HepG2 (cell line): ENCODE measurements around the gene ZNF546. TPM values are rescaled to one million over a fixed set of nuclear protein-coding genes. Genes with fewer than 3 reads are reported as not detected.

ENCODE experiments used
- CREB1 ChIP-seq, 2 experiments: fragments of 450-650 bp in 1 of 2; IDR thresholded peaks; 2 replicates each; pipeline ENCODE4 v1.6.1; 2016 to 2017; ENCODE audit warnings: control low read depth in 1 of 2, mild to moderate bottlenecking in 1 of 2, missing compliant biosample characterization in 1 of 2, missing genetic modification characterization in 1 of 2
- JUNB ChIP-seq: sonication (generic); formaldehyde crosslinking; IDR thresholded peaks from 2 replicates; pipeline ENCODE4 v1.8.0; 2022; ENCODE audit warnings: missing genetic modification reagents, mild to moderate bottlenecking, borderline replicate concordance
- KDM5A ChIP-seq: fragments of 200-600 bp; sonication (generic); IDR thresholded peaks from 2 replicates; pipeline ENCODE4 v1.7.0; 2018; ENCODE audit warnings: antibody characterized with exemption, mild to moderate bottlenecking, low read length, borderline replicate concordance
- KMT2A ChIP-seq: sonication (generic); formaldehyde crosslinking; IDR thresholded peaks from 2 replicates; pipeline ENCODE4 v1.4.0; 2020; ENCODE audit warnings: missing genetic modification reagents
- MBD4 ChIP-seq: IDR thresholded peaks from 2 replicates; pipeline ENCODE4 v1.6.1; 2012; ENCODE audit warnings: low read length, inconsistent platforms, borderline replicate concordance
- MIXL1 ChIP-seq: IDR thresholded peaks from 2 replicates; pipeline ENCODE4 v1.6.1; 2016
- MLLT10 ChIP-seq: sonication (generic); formaldehyde crosslinking; IDR thresholded peaks from 2 replicates; pipeline ENCODE4 v1.4.0; 2020; ENCODE audit warnings: missing genetic modification reagents
- MTF1 ChIP-seq: sonication (generic); formaldehyde crosslinking; IDR thresholded peaks from 2 replicates; pipeline ENCODE4 v1.5.0; 2020; ENCODE audit warnings: missing genetic modification reagents
- POGZ ChIP-seq: sonication (generic); formaldehyde crosslinking; IDR thresholded peaks from 2 replicates; pipeline ENCODE4 v1.4.0; 2020; ENCODE audit warnings: mild to moderate bottlenecking, missing genetic modification reagents
- REXO4 ChIP-seq: sonication (generic); formaldehyde crosslinking; IDR thresholded peaks from 2 replicates; pipeline ENCODE4 v1.8.0; 2022; ENCODE audit warnings: missing genetic modification reagents, mild to moderate bottlenecking, borderline replicate concordance
- U2AF1 ChIP-seq: fragments of 200-400 bp; formaldehyde crosslinking; optimal IDR thresholded peaks from 2 replicates; pipeline ENCODE3; 2017; ENCODE audit warnings: mild to moderate bottlenecking, low read depth, low read length
- ZNF296 ChIP-seq: sonication (generic); formaldehyde crosslinking; conservative IDR thresholded peaks from 2 replicates; pipeline ENCODE4 v1.5.0; 2020; ENCODE audit warnings: mild to moderate bottlenecking, missing genetic modification reagents
- ZNF335 ChIP-seq: sonication (generic); formaldehyde crosslinking; IDR thresholded peaks from 2 replicates; pipeline ENCODE4 v1.4.0; 2020; ENCODE audit warnings: missing genetic modification reagents
- ZNF652 ChIP-seq: IDR thresholded peaks from 2 replicates; pipeline ENCODE4 v1.6.1; 2016; ENCODE audit warnings: low read depth, borderline replicate concordance
- polyA plus RNA-seq, 8 experiments: library from polyadenylated mRNA; depleted of rRNA in 3 of 8; stranded (reverse) in 7 of 8; unstranded in 1 of 8; fragments of >200 nt; fragmentation: Illumina TruSeq in 4 of 8; extraction: Trizol in 4 of 8; gene quantifications; 2 replicates each; pipeline versions ENCODE4 v1.2.1 to v1.2.3, GENCODE V29; 2011 to 2016; ENCODE audit warnings: low read depth in 4 of 8, missing spikeins in 1 of 8, mixed read lengths in 1 of 8; ENCODE audit not compliant: insufficient read depth in 1 of 8
- total RNA-seq, 5 experiments: library from RNA; depleted of rRNA; stranded (reverse); fragments of >200 nt; fragmentation: Illumina TruSeq; extraction: Trizol; gene quantifications; 2 replicates each; pipeline ENCODE4 v1.2.3, GENCODE V29; 2016; ENCODE audit warnings: low read depth in 1 of 5
- TF ChIP-seq, protein P1 (sequence below): sonication (generic); formaldehyde crosslinking; IDR thresholded peaks from 2 replicates; pipeline ENCODE4 v1.9.0; 2021; ENCODE audit warnings: missing genetic modification reagents, borderline replicate concordance
- TF ChIP-seq, protein P2 (sequence below): sonication (generic); formaldehyde crosslinking; IDR thresholded peaks from 2 replicates; pipeline ENCODE4 v1.5.0; 2020; ENCODE audit warnings: mild to moderate bottlenecking, missing genetic modification reagents, moderate library complexity
- TF ChIP-seq, protein P3 (sequence below): fragments of 450-650 bp; IDR thresholded peaks from 2 replicates; pipeline ENCODE4 v1.6.1; 2017
- TF ChIP-seq, protein P4 (sequence below): sonication (generic); formaldehyde crosslinking; IDR thresholded peaks from 2 replicates; pipeline ENCODE4 v1.4.0; 2020; ENCODE audit warnings: missing genetic modification reagents
- TF ChIP-seq, protein P5 (sequence below): sonication (generic); formaldehyde crosslinking; IDR thresholded peaks from 2 replicates; pipeline ENCODE4 v1.4.0; 2020; ENCODE audit warnings: missing genetic modification reagents

ZNF546 gene
- total and polyA plus RNA-seq, 2 of the 13 experiments (the other 11 are each of a cell fraction or from before 2014, with no cell fraction given), result 2.2 to 4.1 TPM

DNA sequence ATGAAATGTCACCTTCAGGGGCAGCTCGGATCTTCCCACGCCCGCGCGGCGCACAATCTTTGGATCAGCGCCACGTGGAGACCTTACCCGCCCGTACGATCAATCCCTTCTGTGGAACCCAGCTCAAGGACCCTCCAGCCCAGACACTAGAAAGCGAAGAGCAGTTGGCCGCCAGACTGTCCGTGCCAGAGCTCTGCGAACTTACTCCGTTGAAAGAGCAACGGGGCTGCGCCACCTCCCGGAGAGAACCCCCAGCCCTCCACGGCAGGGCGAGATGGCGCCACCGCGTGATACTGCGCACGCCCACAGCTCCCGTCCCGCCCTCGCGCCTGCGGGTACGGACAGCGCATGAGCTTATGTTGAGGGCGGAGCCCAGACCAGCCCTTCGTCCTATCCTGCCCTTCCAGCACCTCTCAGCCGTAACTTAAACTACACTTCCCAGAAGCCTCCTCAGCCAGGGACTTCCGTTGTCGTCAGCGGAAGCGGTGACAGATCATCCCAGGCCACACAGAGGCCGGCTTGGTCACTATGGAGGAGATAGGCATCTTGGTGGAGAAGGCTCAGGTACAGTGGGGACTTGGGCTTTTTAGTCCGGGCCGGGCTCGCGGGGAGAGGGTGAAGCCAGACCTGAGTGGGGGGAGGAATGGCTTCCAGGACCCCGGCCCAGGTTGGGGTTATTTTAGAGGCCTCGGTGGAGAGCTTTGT, 26.0 kb upstream of the ZNF546 start, which contains the start of gene PSMC4 (continued):
- TF ChIP-seq CREB1 (IDR thresholded peaks at IDR 0.05) (peak; percentile 92), CREB1 (CRISPR knock-in tag; IDR thresholded peaks at IDR 0.05) (peak; percentile 99), MBD4 (no peak), MTF1 (CRISPR knock-in tag) (no peak), POGZ (CRISPR knock-in tag) (peak; percentile 65; the same call in 1 of the 2 replicates), ZNF335 (CRISPR knock-in tag) (peak; percentile 83; the same call in 1 of the 2 replicates), MLLT10 (CRISPR knock-in tag) (no peak), U2AF1 (no peak), ZNF652 (no peak), JUNB (CRISPR knock-in tag) (no peak), MIXL1 (CRISPR knock-in tag) (peak; percentile 92), KDM5A (peak; percentile 87), REXO4 (CRISPR knock-in tag) (no peak), KMT2A (CRISPR knock-in tag) (peak; percentile 93), ZNF296 (CRISPR knock-in tag) (no peak)
- TF ChIP-seq, protein P1, sequence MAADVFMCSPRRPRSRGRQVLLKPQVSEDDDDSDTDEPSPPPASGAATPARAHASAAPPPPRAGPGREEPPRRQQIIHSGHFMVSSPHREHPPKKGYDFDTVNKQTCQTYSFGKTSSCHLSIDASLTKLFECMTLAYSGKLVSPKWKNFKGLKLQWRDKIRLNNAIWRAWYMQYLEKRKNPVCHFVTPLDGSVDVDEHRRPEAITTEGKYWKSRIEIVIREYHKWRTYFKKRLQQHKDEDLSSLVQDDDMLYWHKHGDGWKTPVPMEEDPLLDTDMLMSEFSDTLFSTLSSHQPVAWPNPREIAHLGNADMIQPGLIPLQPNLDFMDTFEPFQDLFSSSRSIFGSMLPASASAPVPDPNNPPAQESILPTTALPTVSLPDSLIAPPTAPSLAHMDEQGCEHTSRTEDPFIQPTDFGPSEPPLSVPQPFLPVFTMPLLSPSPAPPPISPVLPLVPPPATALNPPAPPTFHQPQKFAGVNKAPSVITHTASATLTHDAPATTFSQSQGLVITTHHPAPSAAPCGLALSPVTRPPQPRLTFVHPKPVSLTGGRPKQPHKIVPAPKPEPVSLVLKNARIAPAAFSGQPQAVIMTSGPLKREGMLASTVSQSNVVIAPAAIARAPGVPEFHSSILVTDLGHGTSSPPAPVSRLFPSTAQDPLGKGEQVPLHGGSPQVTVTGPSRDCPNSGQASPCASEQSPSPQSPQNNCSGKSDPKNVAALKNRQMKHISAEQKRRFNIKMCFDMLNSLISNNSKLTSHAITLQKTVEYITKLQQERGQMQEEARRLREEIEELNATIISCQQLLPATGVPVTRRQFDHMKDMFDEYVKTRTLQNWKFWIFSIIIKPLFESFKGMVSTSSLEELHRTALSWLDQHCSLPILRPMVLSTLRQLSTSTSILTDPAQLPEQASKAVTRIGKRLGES (CRISPR knock-in tag), result 0 out of 2 replicates have a peak, but pooled peaks have one; percentile 9
- TF ChIP-seq, protein P2, sequence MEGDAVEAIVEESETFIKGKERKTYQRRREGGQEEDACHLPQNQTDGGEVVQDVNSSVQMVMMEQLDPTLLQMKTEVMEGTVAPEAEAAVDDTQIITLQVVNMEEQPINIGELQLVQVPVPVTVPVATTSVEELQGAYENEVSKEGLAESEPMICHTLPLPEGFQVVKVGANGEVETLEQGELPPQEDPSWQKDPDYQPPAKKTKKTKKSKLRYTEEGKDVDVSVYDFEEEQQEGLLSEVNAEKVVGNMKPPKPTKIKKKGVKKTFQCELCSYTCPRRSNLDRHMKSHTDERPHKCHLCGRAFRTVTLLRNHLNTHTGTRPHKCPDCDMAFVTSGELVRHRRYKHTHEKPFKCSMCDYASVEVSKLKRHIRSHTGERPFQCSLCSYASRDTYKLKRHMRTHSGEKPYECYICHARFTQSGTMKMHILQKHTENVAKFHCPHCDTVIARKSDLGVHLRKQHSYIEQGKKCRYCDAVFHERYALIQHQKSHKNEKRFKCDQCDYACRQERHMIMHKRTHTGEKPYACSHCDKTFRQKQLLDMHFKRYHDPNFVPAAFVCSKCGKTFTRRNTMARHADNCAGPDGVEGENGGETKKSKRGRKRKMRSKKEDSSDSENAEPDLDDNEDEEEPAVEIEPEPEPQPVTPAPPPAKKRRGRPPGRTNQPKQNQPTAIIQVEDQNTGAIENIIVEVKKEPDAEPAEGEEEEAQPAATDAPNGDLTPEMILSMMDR, result peak; percentile 100
- TF ChIP-seq, protein P3, sequence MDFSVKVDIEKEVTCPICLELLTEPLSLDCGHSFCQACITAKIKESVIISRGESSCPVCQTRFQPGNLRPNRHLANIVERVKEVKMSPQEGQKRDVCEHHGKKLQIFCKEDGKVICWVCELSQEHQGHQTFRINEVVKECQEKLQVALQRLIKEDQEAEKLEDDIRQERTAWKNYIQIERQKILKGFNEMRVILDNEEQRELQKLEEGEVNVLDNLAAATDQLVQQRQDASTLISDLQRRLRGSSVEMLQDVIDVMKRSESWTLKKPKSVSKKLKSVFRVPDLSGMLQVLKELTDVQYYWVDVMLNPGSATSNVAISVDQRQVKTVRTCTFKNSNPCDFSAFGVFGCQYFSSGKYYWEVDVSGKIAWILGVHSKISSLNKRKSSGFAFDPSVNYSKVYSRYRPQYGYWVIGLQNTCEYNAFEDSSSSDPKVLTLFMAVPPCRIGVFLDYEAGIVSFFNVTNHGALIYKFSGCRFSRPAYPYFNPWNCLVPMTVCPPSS, result no peak
- TF ChIP-seq, protein P4, sequence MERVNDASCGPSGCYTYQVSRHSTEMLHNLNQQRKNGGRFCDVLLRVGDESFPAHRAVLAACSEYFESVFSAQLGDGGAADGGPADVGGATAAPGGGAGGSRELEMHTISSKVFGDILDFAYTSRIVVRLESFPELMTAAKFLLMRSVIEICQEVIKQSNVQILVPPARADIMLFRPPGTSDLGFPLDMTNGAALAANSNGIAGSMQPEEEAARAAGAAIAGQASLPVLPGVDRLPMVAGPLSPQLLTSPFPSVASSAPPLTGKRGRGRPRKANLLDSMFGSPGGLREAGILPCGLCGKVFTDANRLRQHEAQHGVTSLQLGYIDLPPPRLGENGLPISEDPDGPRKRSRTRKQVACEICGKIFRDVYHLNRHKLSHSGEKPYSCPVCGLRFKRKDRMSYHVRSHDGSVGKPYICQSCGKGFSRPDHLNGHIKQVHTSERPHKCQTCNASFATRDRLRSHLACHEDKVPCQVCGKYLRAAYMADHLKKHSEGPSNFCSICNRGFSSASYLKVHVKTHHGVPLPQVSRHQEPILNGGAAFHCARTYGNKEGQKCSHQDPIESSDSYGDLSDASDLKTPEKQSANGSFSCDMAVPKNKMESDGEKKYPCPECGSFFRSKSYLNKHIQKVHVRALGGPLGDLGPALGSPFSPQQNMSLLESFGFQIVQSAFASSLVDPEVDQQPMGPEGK (CRISPR knock-in tag), result peak; percentile 87
- TF ChIP-seq, protein P5, sequence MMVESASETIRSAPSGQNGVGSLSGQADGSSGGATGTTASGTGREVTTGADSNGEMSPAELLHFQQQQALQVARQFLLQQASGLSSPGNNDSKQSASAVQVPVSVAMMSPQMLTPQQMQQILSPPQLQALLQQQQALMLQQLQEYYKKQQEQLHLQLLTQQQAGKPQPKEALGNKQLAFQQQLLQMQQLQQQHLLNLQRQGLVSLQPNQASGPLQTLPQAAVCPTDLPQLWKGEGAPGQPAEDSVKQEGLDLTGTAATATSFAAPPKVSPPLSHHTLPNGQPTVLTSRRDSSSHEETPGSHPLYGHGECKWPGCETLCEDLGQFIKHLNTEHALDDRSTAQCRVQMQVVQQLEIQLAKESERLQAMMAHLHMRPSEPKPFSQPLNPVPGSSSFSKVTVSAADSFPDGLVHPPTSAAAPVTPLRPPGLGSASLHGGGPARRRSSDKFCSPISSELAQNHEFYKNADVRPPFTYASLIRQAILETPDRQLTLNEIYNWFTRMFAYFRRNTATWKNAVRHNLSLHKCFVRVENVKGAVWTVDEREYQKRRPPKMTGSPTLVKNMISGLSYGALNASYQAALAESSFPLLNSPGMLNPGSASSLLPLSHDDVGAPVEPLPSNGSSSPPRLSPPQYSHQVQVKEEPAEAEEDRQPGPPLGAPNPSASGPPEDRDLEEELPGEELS (CRISPR knock-in tag), result peak; percentile 79
